Measurements from ENCODE around the gene PACSIN2.

PACSIN2 gene

GRCh38 chr22:42901790-42902508 lies 113.0 kb downstream of the PACSIN2 start:
- DNase-seq: no peak

- DNase-seq: no peak
Observed at GRCh38 chr22:42897960-42898359, 117.0 kb downstream of the PACSIN2 start.

GRCh38 chr22:42895541-42895981 lies 119.4 kb downstream of the PACSIN2 start:
- DNase-seq: no peak

GRCh38 chr22:42895087-42895486 lies 119.9 kb downstream of the PACSIN2 start:
- DNase-seq: no peak

- no peak for DNase-seq
Observed at GRCh38 chr22:42893371-42894150, 121.4 kb downstream of the PACSIN2 start.

- DNase-seq: no peak
Observed at GRCh38 chr22:42892571-42893316, 122.2 kb downstream of the PACSIN2 start.

GRCh38 chr22:42892156-42892555 lies 122.8 kb downstream of the PACSIN2 start:
- no peak for DNase-seq

GRCh38 chr22:42891696-42892095 lies 123.3 kb downstream of the PACSIN2 start:
- no peak for DNase-seq

- no peak for DNase-seq
Observed at GRCh38 chr22:42891008-42891407, 123.9 kb downstream of the PACSIN2 start.

- DNase-seq: no peak
Observed at GRCh38 chr22:42889304-42889703, 125.6 kb downstream of the PACSIN2 start.

GRCh38 chr22:42887523-42888507 lies 127.1 kb downstream of the PACSIN2 start:
- DNase-seq: no peak

- DNase-seq: no peak
Observed at GRCh38 chr22:42887120-42887519, 127.8 kb downstream of the PACSIN2 start.

- DNase-seq: no peak
Observed at GRCh38 chr22:42885446-42885845, 129.5 kb downstream of the PACSIN2 start.

- DNase-seq: no peak
Observed at GRCh38 chr22:42884616-42885375, 130.2 kb downstream of the PACSIN2 start.

- no peak for DNase-seq
Observed at GRCh38 chr22:42883970-42884369, 131.0 kb downstream of the PACSIN2 start.

- no peak for DNase-seq
Observed at GRCh38 chr22:42883121-42883520, 131.8 kb downstream of the PACSIN2 start.

- no peak for DNase-seq
Observed at GRCh38 chr22:42881982-42882656, 132.8 kb downstream of the PACSIN2 start.

GRCh38 chr22:42881298-42881697 lies 133.7 kb downstream of the PACSIN2 start:
- DNase-seq: no peak

GRCh38 chr22:42880815-42881214 lies 134.1 kb downstream of the PACSIN2 start:
- DNase-seq: no peak

- no peak for DNase-seq
Observed at GRCh38 chr22:42879371-42880021, 135.5 kb downstream of the PACSIN2 start.
